M059J (cell line): Measurements from ENCODE around the gene FADD. TPM values are rescaled to one million over a fixed set of nuclear protein-coding genes. Genes with fewer than 3 reads are reported as not detected.
"Not testable (repeated sequence)": the region's sequence is repeated elsewhere in the genome, so short reads cannot be mapped to it uniquely, and the experiment has no call there.

Experiments
- DNase-seq: peaks from one replicate; pipeline ENCODE4 v3.0.0-alpha.2; 2012; ENCODE audit warnings: low read depth
- total RNA-seq: library from RNA; depleted of rRNA; stranded (reverse); fragments of >200 nt; shearing (Covaris generic); gene quantifications from 2 replicates; pipeline ENCODE4 v1.2.3, GENCODE V29; 2014

FADD gene
- total RNA-seq, 1 experiment from 2014 or later: 51.6 TPM

- peak; percentile 93 for DNase-seq
Measured at GRCh38 chr11:70203751-70204465, 812 bp downstream of the FADD start.

- no peak for DNase-seq
Measured at GRCh38 chr11:70204466-70204799, 1.3 kb downstream of the FADD start.

- DNase-seq: no peak
Measured at GRCh38 chr11:70205049-70205725, 2.1 kb downstream of the FADD start.

GRCh38 chr11:70205766-70206165 lies 2.7 kb downstream of the FADD start:
- no peak for DNase-seq

GRCh38 chr11:70206226-70206981 lies 3.3 kb downstream of the FADD start:
- no peak for DNase-seq

- DNase-seq: no peak
Measured at GRCh38 chr11:70206982-70207376, 3.9 kb downstream of the FADD start.

- no peak for DNase-seq
Measured at GRCh38 chr11:70207531-70208131, 4.5 kb downstream of the FADD start.

GRCh38 chr11:70209391-70209912 lies 6.4 kb downstream of the FADD start:
- no peak for DNase-seq

GRCh38 chr11:70210051-70210501 lies 7.0 kb downstream of the FADD start:
- peak; percentile 67 for DNase-seq

GRCh38 chr11:70210530-70210929 lies 7.4 kb downstream of the FADD start:
- DNase-seq: no peak

GRCh38 chr11:70212227-70212811 lies 9.2 kb downstream of the FADD start:
- DNase-seq: no peak

- DNase-seq: not testable (repeated sequence)
Measured at GRCh38 chr11:70217388-70217787, 14.3 kb downstream of the FADD start.

- DNase-seq: not testable (repeated sequence)
Measured at GRCh38 chr11:70218076-70218475, 15.0 kb downstream of the FADD start.

- no peak for DNase-seq
Measured at GRCh38 chr11:70220136-70220535, 17.0 kb downstream of the FADD start.

- DNase-seq: peak; percentile 50
Measured at GRCh38 chr11:70220920-70221319, 17.8 kb downstream of the FADD start.

- DNase-seq: no peak
Measured at GRCh38 chr11:70225681-70226177, 22.6 kb downstream of the FADD start.

GRCh38 chr11:70226183-70226582 lies 23.1 kb downstream of the FADD start:
- no peak for DNase-seq

- peak; percentile 34 for DNase-seq
Measured at GRCh38 chr11:70226967-70227366, 23.9 kb downstream of the FADD start.

- no peak for DNase-seq
Measured at GRCh38 chr11:70229737-70230136, 26.6 kb downstream of the FADD start.

- no peak for DNase-seq
Measured at GRCh38 chr11:70230151-70230839, 27.2 kb downstream of the FADD start.
